ENCODE results near the gene RCOR1. TPM values are rescaled to one million over a fixed set of nuclear protein-coding genes. Genes with fewer than 3 reads are reported as not detected.
"Not testable (repeated sequence)": the region's sequence is repeated elsewhere in the genome, so short reads cannot be mapped to it uniquely, and the experiment has no call there.

Gene RCOR1
- total and polyA plus RNA-seq, 4 donors: 13.7 to 19.1 (median 16.9) TPM

DNA sequence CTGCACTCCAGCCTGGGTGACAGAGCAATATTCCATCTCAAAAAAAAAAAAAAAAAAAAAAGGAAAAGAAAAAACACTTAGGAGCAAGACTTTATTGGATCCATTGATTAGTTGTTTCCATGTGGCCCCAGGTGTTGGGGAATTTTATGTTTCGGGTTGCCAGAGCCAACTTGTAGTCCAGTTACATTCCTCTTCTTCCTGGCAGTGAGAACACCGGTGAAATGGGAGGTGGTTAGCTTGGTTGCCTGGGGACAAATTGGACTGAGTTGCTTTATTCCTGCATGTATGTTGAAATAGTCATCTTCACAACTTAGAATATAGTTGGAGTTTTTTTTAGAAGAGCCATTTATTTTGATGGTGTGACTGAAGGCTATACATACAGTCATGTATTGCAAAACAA lies 12.6 kb downstream of the RCOR1 start:
- no peak for DNase-seq (ENCODE audit: low read depth in 4 of 6, low spot score in 6 of 6)
- Histone ChIP-seq H3K4me3 (ENCODE audit: low read depth, low read length) (no peak overlapping the region), H3K9me3 (ENCODE audit: control insufficient read depth, insufficient read depth, low read length) (no peaks in the 10 kb centered on the region), H3K27ac (ENCODE audit: low read depth, low read length) (no peak overlapping the region), H3K4me1 (ENCODE audit: control insufficient read depth, insufficient read depth, low read length) (no peaks in the 10 kb centered on the region), H3K36me3 (ENCODE audit: control insufficient read depth, insufficient read depth, low read length) (peaks cover 2% of the 10 kb centered on the region), H3K27me3 (ENCODE audit: control insufficient read depth, insufficient read depth, low read length) (no peaks in the 10 kb centered on the region)
- WGBS (ENCODE audit: insufficient coverage): no CpG with 5 or more reads among the region's 2 CpGs

DNA sequence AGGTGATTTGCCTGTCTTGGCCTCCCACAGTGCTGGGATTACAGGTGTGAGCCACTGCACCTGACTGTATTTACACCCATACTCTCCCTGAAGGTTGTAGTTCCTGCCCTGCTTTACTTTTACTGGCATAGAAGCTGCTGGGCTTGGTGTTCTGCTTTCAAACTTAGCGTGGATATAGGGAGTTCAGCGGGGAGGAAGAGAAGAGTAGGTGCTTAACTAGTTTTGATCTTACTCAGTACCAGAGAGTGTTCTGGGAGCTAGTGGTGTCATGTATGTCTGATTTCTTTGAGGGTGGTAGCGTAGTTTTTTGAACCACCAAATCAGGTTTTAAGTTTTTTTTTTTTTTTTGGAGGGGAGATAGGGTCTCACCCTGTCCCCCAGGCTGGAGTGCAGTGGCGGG lies 13.8 kb downstream of the RCOR1 start:
- no peak for DNase-seq (ENCODE audit: low read depth in 4 of 6, low spot score in 6 of 6)
- 93% methylated on average over 3 of the region's 4 CpGs for WGBS (ENCODE audit: insufficient coverage)
- Histone ChIP-seq H3K27ac (ENCODE audit: low read depth, low read length) (no peak overlapping the region), H3K4me1 (ENCODE audit: control insufficient read depth, insufficient read depth, low read length) (no peaks in the 10 kb centered on the region), H3K4me3 (ENCODE audit: low read depth, low read length) (no peak overlapping the region), H3K9me3 (ENCODE audit: control insufficient read depth, insufficient read depth, low read length) (no peaks in the 10 kb centered on the region), H3K27me3 (ENCODE audit: control insufficient read depth, insufficient read depth, low read length) (no peaks in the 10 kb centered on the region), H3K36me3 (ENCODE audit: control insufficient read depth, insufficient read depth, low read length) (peaks cover 2% of the 10 kb centered on the region)

DNA sequence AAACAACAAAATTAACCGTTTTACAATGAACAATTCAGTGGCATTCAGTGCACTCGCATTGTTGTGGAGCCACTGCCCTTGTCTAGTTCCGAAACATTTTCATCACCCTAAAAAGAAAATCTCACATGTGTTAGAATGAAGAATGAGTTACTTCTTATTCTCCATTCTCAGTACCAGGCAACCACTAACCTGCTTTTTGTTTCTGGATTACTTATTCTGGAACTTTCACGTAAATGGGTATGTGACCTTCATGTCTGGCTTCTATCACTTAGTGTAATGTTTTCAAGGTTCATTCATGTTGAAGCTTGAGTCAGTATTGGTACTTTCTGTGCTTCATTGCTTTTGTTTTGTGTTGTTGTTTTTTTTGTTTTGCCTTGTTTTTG lies 15.6 kb downstream of the RCOR1 start:
- Histone ChIP-seq H3K27ac (ENCODE audit: low read depth, low read length) (no peak overlapping the region), H3K9me3 (ENCODE audit: control insufficient read depth, insufficient read depth, low read length) (no peaks in the 10 kb centered on the region), H3K4me1 (ENCODE audit: control insufficient read depth, insufficient read depth, low read length) (no peaks in the 10 kb centered on the region), H3K36me3 (ENCODE audit: control insufficient read depth, insufficient read depth, low read length) (peaks cover 2% of the 10 kb centered on the region), H3K4me3 (ENCODE audit: low read depth, low read length) (no peak overlapping the region), H3K27me3 (ENCODE audit: control insufficient read depth, insufficient read depth, low read length) (no peaks in the 10 kb centered on the region)
- no CpG with 5 or more reads among the region's 4 CpGs for WGBS (ENCODE audit: insufficient coverage)
- DNase-seq (ENCODE audit: low read depth in 4 of 6, low spot score in 6 of 6): no peak

DNA sequence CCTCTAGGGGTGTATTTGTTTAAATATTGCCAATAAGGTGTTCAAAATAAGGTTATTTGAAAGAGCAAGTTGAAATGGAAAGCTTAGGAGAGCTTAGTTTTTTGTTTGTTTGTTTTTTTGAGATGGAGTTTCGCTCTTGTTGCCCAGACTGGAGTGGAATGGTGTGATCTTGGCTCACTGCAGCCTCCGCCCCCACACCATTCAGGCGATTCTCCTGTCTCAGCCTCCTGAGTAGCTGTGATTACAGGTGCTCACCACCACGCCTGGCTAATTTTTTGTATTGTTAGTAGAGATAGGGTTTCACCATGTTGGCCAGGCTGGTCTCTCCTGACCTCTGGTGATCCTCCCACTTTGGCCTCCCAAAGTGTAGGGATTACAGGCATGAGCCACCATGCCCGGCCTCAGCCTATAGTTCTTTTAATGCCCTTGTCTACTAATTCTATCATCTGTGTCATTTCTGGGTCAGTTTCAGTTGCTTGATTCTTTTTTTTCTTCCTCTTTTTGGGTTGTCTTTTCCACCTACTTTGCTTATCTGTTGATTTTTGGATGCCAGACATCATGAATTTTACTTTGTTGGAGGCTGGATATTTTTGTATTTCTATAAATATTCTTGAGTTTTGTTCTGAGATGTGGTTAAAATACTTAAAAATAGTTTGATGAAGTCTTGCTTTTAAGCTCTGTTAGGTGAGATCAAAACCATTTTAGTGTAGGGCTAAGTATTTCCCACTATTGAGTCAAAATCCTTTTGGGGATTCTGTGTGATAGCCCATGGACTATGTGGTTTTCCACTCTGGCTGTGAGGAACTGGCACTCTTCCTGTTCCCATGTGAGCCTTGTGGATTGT lies 18.7 kb downstream of the RCOR1 start:
- Histone ChIP-seq H3K4me3 (ENCODE audit: low read depth, low read length) (no peak overlapping the region), H3K27me3 (ENCODE audit: control insufficient read depth, insufficient read depth, low read length) (no peaks in the 10 kb centered on the region), H3K4me1 (ENCODE audit: control insufficient read depth, insufficient read depth, low read length) (no peaks in the 10 kb centered on the region), H3K9me3 (ENCODE audit: control insufficient read depth, insufficient read depth, low read length) (no peaks in the 10 kb centered on the region), H3K27ac (ENCODE audit: low read depth, low read length) (no peak overlapping the region), H3K36me3 (ENCODE audit: control insufficient read depth, insufficient read depth, low read length) (peaks cover 2% of the 10 kb centered on the region)
- DNase-seq (ENCODE audit: low read depth in 4 of 6, low spot score in 6 of 6): no peak
- 100% methylated on average over 1 of the region's 5 CpGs for WGBS (ENCODE audit: insufficient coverage)

GRCh38 chr14:102616318-102616717 lies 23.9 kb downstream of the RCOR1 start:
- Histone ChIP-seq H3K27me3 (ENCODE audit: control insufficient read depth, insufficient read depth, low read length) (no peaks in the 10 kb centered on the region), H3K4me3 (ENCODE audit: low read depth, low read length) (no peak overlapping the region), H3K4me1 (ENCODE audit: control insufficient read depth, insufficient read depth, low read length) (no peaks in the 10 kb centered on the region), H3K9me3 (ENCODE audit: control insufficient read depth, insufficient read depth, low read length) (no peaks in the 10 kb centered on the region), H3K36me3 (ENCODE audit: control insufficient read depth, insufficient read depth, low read length) (no peaks in the 10 kb centered on the region), H3K27ac (ENCODE audit: low read depth, low read length) (no peak overlapping the region)
- DNase-seq (ENCODE audit: low read depth in 4 of 6, low spot score in 6 of 6): no peak
- 100% methylated on average over 1 of the region's 2 CpGs for WGBS (ENCODE audit: insufficient coverage)

GRCh38 chr14:102616799-102617198 lies 24.4 kb downstream of the RCOR1 start:
- no peaks in the 10 kb centered on the region for H3K4me1 ChIP-seq (ENCODE audit: control insufficient read depth, insufficient read depth, low read length)
- H3K4me3 ChIP-seq (ENCODE audit: low read depth, low read length): no peak overlapping the region
- no peaks in the 10 kb centered on the region for H3K9me3 ChIP-seq (ENCODE audit: control insufficient read depth, insufficient read depth, low read length)
- no peaks in the 10 kb centered on the region for H3K27me3 ChIP-seq (ENCODE audit: control insufficient read depth, insufficient read depth, low read length)
- no peak overlapping the region for H3K27ac ChIP-seq (ENCODE audit: low read depth, low read length)
- H3K36me3 ChIP-seq (ENCODE audit: control insufficient read depth, insufficient read depth, low read length): no peaks in the 10 kb centered on the region
- no peak for DNase-seq (ENCODE audit: low read depth in 4 of 6, low spot score in 6 of 6)
- WGBS (ENCODE audit: insufficient coverage): no CpG with 5 or more reads among the region's 3 CpGs

GRCh38 chr14:102619012-102619411 lies 26.6 kb downstream of the RCOR1 start:
- H3K4me3 ChIP-seq (ENCODE audit: low read depth, low read length); H3K27ac ChIP-seq (ENCODE audit: low read depth, low read length); H3K36me3 ChIP-seq (ENCODE audit: control insufficient read depth, insufficient read depth, low read length); H3K4me1 ChIP-seq (ENCODE audit: control insufficient read depth, insufficient read depth, low read length); DNase-seq (ENCODE audit: low read depth in 4 of 6, low spot score in 6 of 6); H3K9me3 ChIP-seq (ENCODE audit: control insufficient read depth, insufficient read depth, low read length); H3K27me3 ChIP-seq (ENCODE audit: control insufficient read depth, insufficient read depth, low read length): not testable (repeated sequence)
- WGBS (ENCODE audit: insufficient coverage): 95% methylated on average over 3 of the region's 6 CpGs

GRCh38 chr14:102620413-102620812 lies 28.0 kb downstream of the RCOR1 start:
- DNase-seq (ENCODE audit: low read depth in 4 of 6, low spot score in 6 of 6): no peak
- Histone ChIP-seq H3K4me1 (ENCODE audit: control insufficient read depth, insufficient read depth, low read length) (peaks cover 3% of the 10 kb centered on the region), H3K9me3 (ENCODE audit: control insufficient read depth, insufficient read depth, low read length) (no peaks in the 10 kb centered on the region), H3K27ac (ENCODE audit: low read depth, low read length) (no peak overlapping the region), H3K4me3 (ENCODE audit: low read depth, low read length) (no peak overlapping the region), H3K36me3 (ENCODE audit: control insufficient read depth, insufficient read depth, low read length) (no peaks in the 10 kb centered on the region), H3K27me3 (ENCODE audit: control insufficient read depth, insufficient read depth, low read length) (no peaks in the 10 kb centered on the region)
- 95% methylated on average over 8 of the region's 9 CpGs for WGBS (ENCODE audit: insufficient coverage)

DNA sequence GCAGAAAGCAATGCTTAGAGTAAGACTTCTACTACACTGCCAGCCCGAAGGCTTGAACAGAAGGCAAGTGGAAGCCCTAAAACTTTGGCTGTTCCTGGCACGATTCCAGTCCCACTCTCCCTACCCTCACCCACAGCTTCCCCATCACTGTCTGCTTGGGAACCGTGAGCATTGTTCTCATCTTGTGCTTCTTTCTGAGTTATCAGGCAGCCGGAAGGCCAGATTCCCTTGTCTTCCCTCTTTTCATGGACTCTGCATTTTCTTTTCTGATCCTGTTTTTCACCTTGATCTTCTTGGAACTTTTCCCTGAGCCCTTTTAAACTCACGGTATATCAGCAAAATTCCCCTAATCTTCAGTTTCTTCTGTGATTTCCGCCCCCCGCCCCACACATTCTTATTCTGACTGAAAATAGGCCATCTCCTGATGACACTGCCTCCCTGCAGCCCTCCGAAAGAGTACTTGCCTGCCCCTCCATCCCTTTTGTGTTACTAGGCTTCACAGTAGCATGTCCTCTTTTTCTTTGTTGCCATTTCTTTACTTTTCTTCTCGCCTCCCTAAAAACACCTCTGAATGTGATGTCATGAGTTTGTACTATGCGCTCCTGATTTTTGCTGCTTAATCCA lies 29.9 kb downstream of the RCOR1 start:
- WGBS (ENCODE audit: insufficient coverage): 43% methylated on average over 8 of the region's 10 CpGs
- Histone ChIP-seq H3K9me3 (ENCODE audit: control insufficient read depth, insufficient read depth, low read length) (no peaks in the 10 kb centered on the region), H3K27me3 (ENCODE audit: control insufficient read depth, insufficient read depth, low read length) (no peaks in the 10 kb centered on the region), H3K36me3 (ENCODE audit: control insufficient read depth, insufficient read depth, low read length) (no peaks in the 10 kb centered on the region), H3K4me1 (ENCODE audit: control insufficient read depth, insufficient read depth, low read length) (peaks cover 3% of the 10 kb centered on the region), H3K27ac (ENCODE audit: low read depth, low read length) (no peak overlapping the region), H3K4me3 (ENCODE audit: low read depth, low read length) (no peak overlapping the region)
- peak in 2 of 6 donors; percentile 30 to 37 for DNase-seq (ENCODE audit: low read depth in 4 of 6, low spot score in 6 of 6)

DNA sequence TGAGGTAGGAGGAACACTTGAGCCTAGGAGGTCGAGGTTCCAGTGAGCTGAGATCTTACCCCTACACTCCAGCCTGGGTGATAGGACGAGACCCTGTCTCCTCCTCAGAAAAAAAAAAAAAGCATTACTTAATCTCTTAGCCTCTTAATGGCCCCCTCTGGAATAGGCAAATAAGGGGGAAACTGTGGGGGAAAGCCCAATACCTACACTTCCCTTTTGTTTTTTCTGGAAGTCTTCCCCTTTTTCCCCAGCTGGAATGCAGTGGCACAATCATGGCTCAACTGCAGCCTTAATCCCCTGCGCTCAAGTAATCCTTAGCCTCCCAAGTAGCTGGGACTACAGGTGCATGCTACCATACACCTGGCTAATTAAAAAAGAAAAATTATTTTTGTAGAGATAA lies 32.2 kb downstream of the RCOR1 start:
- peaks cover 3% of the 10 kb centered on the region for H3K4me1 ChIP-seq (ENCODE audit: control insufficient read depth, insufficient read depth, low read length)
- no peak overlapping the region for H3K27ac ChIP-seq (ENCODE audit: low read depth, low read length)
- no peak overlapping the region for H3K4me3 ChIP-seq (ENCODE audit: low read depth, low read length)
- no peaks in the 10 kb centered on the region for H3K9me3 ChIP-seq (ENCODE audit: control insufficient read depth, insufficient read depth, low read length)
- no CpG with 5 or more reads among the region's 3 CpGs for WGBS (ENCODE audit: insufficient coverage)
- no peaks in the 10 kb centered on the region for H3K36me3 ChIP-seq (ENCODE audit: control insufficient read depth, insufficient read depth, low read length)
- DNase-seq (ENCODE audit: low read depth in 4 of 6, low spot score in 6 of 6): no peak
- no peaks in the 10 kb centered on the region for H3K27me3 ChIP-seq (ENCODE audit: control insufficient read depth, insufficient read depth, low read length)
